ENCODE measurements around the gene SCLY.

Gene SCLY

DNA sequence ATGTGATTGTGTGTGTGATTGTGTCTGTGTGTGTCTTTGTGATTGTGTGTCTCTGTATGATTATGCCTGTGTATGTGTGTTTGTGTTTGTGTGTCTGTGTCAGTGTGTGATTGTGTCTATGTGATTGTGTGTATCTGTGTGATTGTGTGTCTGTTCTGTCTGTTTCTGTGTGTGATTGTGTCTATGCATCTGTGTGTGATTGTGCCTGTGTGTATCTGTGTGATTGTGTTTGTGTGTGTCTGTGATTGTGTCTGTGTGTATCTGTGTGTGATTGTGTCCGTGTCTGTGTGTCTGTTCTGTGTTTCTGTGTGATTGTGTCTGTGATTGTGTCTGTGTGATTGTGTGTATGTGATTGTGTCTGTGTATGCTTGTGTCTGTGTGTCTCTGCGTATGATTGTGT, 65.5 kb downstream of the SCLY start:
- no peak for DNase-seq (ENCODE audit: low read depth in 2 of 2)

DNA sequence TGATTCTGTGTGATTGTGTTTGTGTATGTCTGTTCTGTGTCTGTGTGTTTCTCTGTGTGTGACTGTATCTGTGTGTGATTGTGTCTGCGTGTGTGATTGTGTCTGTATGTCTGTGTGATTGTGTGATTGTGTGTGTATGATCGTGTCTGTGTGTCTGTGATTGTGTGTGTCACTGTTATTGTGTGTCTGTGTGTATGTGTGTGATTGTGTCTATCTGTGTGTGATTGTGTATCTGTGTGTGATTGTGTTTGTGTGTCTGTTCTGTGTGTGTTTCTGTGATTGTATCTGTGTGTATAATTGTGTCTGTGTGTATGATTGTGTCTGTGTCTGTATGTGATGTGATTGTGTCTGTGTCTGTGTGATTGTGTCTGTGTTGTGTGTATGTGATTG, 66.0 kb downstream of the SCLY start:
- no peak for DNase-seq (ENCODE audit: low read depth in 2 of 2)

DNA sequence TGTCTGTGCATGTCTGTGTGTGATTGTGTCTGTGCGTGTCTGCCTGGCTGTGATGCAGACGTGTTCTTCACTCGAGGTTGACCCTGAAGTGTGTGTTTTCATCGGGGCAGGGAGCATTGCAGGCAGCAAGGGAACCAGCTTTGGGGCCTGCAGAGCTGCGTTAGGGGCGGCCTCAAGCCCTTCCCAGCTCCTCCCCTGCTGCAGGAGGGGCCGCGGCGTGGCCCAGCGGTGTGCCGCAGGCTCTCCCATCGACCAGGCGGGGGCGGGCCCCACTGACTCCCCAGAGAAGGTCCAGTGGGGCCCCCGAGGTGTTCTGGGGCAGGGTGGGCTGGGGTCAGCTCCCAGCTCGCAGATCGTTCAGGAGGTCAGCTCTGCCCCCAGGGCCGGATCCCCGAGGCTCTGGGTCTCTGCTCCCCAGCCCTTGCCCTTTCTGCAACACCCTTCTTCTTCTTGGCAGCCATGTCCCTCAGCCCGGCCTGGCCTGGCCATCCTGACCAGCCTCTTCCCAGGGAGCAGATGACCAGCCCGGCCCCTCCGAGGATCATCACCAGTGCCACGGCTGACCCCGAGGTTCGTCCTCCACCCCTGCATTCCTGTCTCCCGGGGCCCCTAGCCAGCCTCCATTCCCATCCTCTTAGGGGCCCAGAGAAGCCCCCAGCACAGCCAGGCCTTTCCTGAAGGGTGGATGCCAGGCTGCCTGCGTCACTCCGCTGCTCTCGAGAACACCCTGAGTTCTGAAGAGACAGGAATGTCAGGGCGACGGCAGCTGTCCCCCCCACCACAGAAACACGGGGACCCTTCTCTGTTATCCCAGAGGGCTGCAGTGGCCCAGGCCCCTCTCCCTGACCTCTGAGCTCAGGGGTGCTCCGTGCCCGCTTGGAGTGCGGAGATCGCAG, 66.6 kb downstream of the SCLY start:
- no peak for DNase-seq (ENCODE audit: low read depth in 2 of 2)

DNA sequence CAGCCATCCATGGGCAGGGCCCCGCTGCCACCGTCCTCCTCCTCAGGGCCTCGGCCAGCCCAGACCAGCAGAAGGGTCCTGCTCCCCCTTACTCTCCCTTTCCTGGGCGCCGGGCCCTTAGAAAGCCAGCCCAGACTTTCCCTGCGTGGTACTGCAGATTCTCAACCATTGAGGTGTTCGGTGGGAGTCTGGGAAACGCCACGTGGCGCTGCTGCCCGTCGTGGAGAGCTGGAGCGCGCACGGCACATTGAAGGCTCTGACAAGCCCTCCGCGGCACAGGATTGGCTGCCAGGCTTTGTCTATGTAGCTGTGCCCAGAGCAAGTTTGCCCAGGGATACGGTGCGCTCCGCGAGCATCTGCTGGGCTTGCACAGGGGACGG, 67.2 kb downstream of the SCLY start:
- no peak for DNase-seq (ENCODE audit: low read depth in 2 of 2)

DNA sequence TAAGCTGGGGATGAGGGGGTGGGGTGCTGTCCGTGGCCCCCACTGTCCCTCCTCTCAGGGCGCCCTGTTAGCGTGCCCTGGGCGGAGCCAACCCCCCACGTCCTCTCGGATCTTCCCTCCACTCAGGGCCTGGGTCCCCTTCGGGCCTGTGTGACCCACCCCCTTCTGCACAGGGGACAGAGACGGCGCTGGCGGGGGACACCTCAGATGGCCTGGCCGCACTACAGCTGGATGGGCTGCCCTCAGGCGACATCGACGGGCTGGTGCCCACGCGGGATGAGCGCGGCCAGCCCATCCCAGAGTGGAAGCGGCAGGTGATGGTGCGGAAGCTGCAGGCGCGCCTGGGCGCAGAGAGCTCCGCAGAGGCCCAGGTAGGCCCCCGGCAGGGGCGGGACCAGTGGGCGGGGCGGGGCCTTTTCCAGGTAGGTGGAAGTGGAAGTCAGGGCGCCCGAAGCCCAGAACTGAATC, 67.8 kb downstream of the SCLY start:
- no peak for DNase-seq (ENCODE audit: low read depth in 2 of 2)

DNA sequence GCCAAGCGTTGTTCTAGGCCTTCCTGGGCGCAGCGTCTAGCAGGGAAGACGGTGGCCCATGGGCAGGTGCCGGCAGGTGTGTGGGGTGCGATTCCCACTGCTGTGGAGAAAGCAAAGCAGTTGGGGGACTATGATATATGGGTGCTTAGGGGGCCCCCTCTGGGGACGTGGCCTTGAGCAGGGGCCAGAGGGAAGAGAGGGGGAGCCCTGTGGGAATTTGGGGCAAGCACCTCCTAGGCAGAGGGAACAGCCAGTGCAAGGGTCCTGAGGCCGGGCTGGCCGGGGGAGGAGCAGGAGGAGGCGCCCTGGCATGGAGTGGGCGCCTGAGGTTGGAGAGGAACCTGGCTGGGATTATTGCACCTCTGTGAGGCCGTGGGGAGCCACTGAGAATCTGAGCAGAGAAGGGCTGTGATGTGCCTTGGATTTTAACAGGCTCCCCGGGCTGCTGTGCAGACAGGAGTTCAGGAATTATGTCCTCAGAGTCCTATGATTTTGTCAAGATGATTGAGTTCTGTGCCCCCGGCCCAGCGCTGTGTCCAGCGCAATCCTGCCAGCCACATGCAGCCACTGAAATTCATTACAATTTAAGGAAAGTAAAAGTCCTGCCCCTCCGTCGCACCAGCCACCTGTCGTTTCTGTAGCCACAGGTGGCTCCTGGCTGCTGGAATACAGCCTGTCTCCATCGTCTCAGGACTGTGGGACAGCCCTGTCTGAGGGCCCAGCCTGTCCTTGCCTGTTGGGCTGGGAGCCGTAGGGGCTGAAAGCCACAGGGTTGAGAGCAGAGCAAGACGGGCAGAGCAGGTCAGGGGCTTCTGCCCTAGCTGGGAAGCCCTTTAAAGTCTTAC, 68.6 kb downstream of the SCLY start:
- DNase-seq (ENCODE audit: low read depth in 2 of 2), result no peak

DNA sequence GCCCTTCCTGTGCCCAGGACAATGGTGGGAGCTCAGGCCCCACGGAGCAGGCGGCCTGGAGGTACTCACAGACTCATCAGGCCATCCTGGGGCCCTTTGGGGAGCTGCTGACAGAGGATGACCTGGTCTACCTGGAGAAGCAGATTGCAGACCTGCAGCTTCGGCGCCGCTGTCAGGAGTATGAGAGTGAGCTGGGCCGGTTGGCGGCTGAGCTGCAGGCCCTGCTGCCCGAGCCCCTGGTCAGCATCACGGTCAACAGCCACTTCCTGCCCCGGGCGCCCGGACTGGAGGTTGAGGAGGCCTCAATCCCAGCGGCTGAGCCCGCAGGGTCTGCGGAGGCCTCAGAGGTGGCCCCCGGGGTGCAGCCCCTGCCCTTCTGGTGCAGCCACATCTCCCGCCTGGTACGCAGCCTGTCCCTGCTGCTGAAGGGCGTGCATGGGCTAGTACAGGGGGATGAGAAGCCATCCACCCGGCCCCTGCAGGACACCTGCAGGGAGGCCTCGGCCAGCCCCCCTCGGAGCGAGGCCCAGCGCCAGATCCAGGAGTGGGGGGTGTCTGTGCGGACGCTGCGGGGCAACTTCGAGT, 69.4 kb downstream of the SCLY start:
- no peak for DNase-seq (ENCODE audit: low read depth in 2 of 2)

DNA sequence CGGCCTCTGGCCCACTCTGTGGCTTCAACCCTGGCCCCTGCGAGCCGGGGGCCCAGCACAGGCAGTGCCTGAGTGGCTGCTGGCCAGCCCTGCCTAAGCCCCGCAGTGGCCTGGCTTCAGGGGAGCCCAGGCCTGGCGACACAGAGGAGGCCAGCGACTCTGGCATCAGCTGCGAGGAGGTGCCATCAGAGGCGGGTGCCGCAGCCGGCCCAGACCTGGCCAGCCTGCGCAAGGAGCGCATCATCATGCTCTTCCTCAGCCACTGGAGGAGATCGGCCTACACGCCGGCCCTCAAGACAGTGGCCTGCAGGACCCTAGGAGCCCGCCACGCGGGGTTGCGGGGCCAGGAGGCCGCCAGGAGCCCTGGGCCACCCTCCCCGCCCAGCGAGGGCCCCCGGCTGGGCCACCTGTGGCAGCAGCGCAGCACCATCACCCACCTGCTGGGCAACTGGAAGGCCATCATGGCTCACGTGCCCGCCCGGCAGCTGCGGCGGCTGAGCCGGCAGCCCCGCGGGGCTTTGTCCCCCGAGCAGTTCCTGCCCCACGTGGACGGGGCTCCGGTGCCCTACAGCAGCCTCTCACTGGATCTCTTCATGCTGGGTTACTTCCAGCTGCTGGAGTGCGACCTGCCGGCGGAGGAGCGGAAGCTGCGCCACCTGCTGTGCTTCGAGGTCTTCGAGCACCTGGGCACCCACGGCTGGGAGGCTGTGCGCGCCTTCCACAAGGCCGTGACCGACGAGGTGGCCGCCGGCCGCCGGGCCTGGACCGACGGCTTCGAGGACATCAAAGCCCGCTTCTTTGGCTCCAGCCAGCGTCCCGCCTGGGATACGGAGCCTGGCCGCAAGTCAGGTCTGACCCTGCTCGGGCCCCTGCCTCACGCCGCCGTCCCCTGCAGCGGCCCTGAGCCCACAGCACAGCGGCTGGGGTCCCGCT, 70.2 kb downstream of the SCLY start:
- DNase-seq (ENCODE audit: low read depth in 2 of 2), result no peak

DNA sequence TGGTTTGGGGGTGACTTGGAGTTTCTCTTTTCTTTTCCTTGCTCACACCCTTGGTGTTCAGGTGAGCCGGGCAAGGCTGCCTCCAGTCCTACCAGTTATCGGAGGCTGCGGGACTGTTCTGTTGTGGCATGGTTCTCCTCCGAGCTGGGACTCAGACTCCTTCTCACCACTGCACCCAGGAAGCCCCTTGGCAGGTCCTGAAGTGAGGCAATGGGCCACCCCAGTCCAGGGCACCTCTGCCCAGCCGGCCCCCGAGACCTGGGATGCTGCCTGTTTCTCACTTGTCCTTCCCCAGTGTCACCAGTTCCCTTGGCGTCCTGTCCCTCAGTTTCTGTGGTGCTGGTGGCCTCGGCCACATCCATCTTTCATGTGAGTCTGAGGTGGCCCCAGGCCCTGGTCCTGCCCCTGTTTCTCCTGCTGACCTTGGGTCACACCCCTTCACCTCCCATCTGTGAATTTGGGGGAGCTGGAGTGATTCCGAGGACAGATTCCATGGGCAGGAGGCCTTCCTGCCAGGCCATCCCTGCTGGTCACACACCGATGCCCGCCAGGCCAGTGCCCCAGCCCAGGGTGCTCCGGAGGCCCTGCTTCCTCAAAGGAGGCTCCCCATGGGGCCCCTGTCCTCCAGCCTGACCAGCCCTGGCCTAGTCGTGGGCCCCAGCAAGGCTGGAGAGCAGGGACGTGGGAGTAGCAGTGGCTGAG, 71.1 kb downstream of the SCLY start:
- DNase-seq (ENCODE audit: low read depth in 2 of 2), result no peak

DNA sequence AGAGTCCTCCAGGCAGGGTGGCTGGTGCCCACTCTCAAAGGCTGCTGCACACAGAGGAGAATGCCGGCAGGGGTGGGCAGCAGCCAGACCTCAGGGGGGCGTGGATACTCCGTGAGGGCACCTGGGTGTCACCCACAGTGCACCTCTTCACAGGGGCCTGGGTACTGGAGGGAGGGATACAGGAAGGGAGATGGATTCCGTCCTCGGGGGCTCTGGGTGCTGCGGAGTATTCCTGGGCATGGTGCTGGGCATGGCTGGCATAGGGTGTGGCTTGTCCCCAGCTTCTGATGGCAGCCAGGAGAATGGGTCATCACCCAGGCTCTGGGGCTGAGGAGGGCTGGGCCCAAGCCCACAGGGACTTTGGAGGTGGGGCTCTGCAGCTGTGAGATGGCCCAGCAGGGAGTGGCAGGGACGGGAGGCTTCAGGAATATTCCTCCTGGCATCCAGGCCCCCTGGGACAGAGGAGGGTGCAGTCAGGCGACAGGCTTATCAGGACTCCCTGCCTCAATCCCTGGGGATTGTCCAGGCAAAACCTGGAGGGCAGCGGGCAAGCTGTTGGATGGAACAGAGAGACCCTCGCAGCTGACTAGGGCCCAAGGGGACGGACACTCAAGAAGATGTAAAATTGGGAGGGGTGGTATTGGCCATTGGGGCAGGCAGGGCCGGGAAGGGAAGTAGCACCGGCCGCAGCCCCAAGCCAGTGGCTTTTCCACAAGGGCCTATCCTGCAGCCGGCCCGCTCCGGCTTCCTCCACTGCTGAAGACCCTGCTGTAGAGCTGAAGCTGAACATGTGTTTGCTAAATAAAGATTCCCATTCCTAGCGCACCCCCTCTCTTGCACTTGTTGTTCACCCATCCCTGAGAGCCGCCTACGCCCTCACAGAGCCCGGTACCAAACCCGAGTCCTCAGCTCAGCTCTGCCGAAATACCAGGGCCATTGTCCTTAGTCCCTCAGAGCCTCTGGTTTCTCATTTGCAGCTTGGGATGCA, 72.0 kb downstream of the SCLY start:
- DNase-seq (ENCODE audit: low read depth in 2 of 2), result no peak

DNA sequence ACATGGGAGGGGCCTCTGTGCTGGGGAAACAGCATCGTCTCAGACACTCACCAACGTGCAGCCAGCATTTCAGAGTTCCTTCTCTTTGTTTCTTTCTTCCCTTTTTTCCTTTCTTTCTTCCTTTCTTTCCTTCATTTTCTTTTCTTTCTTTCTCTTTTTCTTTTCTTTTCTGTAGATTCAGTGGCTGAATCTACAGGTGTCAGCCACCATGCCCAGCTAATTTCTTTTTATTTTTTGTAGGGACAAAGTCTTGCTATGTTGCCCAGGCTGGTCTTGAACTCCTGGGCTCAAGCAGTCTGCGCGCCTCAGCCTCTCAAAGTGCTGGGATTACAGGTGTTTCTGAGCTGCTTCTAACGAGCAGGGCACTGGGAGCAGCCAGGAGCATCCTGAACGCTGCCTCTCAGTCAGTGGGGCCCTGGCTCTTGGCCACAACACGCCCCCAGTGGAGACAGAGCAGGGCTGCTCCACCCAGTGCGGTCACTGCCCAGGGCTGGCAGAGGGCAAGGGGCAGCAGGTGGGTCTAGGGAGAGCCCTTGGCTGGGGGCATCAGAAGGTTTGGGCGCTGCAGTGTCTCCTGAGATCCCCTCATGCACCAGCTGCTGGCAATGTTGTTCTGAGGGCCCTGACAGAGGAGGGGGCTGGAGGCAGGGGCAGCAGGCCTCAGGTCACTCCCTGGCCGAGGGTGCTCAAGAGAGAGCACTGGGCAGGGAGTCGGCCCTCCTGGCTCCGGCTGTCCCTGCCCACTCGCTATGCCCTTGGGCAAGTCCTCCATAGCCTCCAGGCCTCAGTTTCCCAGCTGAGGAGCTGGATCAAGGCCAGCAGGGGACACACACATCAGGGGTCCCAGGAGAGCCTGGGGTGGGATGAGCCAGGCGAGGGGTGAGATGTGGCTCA, 72.9 kb downstream of the SCLY start:
- DNase-seq (ENCODE audit: low read depth in 2 of 2), result no peak

DNA sequence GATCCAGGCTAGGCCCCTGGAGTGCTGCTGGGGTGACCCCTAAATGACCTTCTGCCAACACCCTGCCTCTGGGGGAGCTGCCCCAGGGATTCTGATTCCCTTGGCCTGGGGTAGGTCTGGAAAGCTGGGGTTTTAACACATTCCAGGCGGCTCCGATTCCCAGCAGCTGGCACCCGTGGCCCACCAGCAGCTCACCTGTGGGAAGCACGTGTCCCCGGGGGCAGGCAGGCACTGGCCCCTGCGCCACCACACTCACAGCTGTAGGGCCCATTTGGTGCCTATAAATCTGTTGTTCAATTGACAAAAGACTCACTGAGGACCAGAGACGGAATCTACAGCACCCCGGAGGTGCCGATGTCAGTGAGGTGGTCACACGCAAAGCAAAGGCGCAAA, 73.6 kb downstream of the SCLY start:
- no peak for DNase-seq (ENCODE audit: low read depth in 2 of 2)

DNA sequence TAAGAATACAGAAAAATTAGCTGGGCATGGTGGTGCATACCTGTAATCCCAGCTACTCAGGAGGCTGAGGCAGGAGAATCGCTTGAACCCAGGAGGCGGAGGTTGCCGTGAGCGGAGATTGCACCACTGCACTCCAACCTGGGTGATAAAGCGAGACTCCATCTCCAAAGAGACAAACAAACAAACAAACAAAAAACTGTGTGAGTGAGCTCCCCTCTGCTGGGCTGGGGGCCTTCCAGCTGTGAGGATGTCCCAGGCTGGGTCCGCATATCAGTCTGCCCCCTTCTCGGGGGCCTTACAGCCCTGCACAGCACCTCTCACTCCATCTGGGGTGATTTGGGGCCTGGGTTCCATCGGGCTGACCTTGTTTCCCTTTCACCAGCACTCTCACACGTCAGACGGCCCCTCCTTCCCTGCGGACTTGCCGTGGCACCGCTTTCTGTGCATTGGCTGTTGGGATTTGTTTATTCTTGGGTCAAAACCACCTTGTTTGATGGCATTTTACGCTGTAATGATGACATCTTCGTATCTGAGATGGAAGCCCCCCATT, 74.9 kb downstream of the SCLY start:
- no peak for DNase-seq (ENCODE audit: low read depth in 2 of 2)

DNA sequence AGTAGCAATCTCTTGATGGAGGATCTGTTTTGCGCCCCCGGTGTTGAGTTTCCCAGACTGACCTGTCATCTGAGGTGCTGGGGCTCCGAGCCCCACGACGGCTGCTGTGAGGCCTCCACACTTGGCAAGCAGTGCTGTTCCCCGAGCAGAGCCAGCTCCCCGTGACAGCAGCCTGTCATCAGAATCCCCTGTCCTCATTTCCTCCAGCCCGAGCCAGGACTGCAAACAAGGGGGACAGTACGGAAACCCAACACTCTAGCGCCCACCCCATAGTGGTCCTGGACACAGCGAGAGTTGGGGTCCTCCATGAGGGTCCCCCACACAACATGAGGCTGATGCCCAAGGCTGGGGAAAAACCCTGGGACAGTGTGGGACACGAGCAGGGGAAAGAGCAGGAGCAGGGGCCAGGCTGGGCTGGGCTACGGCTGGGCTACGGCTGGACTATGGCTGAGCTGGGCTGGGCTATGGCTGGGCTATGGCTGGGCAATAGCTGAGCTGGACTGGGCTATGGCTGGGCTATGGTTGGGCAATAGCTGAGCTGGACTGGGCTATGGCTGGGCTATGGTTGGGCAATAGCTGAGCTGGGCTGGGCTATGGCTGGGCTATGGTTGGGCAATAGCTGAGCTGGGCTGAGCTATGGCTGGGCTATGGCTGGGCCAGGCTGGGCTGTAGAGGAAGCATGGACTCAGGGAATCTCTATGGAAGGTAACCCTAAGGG, 76.2 kb downstream of the SCLY start:
- DNase-seq (ENCODE audit: low read depth in 2 of 2), result no peak

DNA sequence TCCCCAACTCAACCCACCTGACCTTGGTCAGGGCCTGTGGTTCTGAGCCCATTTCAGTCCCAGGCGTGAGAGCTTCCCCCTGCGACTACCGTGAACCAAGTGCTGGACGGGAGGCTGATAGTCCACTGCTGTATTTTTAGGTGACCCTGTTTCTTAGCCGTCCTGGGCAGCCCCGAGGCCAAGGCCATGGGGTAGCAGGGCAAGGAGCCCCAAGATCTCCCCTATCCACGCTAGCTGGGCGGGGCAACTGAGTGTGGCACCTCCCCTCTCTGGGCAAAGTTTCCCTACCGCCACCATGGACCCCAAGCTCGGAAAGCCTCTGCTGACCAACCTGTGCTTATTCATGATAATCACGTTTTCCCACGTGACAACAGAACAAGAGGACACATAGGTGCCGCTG, 77.1 kb downstream of the SCLY start:
- no peak for DNase-seq (ENCODE audit: low read depth in 2 of 2)

DNA sequence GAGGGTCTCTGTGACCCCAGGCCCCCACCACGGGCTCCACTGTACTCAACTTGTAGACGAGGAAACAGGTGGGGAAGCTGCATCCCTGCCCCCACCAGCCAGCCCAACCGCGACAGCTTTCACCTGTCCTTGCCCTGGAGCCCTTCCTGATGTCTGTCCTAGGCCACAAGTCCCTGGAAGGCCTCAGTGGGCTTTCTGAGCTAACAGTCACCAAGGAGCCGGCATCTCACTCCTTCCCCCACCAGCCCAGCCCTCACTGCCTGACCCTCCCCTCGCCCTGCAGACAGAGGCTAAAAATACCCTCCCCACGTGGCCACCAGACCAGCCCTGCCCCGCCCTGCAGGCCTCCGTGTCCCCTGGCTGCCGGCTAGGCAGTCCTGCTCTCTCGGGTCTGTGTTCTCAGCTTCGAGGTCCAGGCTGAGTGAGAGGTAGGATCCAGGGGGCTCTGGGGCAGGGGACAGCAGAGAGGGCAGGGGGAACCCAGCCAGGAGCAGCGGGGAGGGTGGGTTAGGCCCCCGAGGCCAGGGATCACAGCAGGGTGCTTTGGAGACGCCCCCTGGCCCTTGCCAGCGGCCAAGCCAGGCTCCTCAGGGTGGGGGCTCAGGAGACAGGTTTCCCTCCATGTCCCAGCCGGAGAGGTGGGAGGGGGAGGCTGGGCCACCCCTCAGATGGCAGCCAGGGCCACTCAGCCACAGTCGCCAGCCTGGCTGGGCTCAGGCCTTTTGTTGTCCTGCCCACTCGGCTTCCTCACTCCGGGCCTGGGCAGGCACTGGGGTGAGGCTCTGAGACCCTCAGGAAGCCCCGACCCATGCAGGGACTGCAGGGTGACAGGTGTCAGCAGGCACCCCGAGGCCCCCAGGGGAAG, 77.8 kb downstream of the SCLY start, which contains the start of gene KLHL30:
TSS of gene KLHL30 (plus strand) at position 338 of the 865 bp plus-strand sequence. CDS start 2,087 bp downstream, outside the sequence.
- no peak for DNase-seq (ENCODE audit: low read depth in 2 of 2)
